HG03103 (cell line): ENCODE results near the gene HCFC2.

Experiments
- ATAC-seq: cut with Tn5 transposase; IDR thresholded peaks from one replicate; pipeline ENCODE4 v1.9.1; 2021; ENCODE audit warnings: low read depth; ENCODE audit not compliant: unreplicated experiment

The HCFC2 gene

DNA sequence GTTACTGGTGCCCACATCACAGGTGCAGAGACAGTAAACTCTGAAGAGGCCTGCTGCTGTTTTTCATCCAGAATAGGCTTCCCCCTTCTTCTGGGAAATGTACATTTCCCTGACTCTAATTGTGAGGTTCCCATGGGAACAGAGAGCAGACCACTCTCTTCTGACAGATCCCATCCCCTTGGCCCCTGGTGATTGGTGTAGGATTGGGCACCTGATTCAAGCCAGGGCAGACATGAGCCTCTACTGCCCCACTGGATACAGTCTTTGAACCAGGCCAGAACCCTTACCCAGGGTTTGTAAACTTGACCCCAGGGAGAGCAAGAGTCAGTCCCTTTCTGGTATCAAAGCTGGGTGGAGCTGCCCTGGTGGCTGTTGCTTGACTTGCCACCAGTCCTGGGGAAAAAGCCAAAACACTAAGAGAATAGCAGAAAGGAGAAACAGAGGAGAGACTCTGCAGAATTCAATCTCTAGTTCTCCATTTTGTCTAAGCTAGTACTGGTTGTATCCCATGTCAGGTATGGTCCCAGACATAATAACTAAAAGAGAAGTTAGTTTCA, 88.4 kb downstream of the HCFC2 start:
- ATAC-seq = no peak

GRCh38 chr12:104154286-104154685, 90.0 kb downstream of the HCFC2 start:
- ATAC-seq = no peak

- no peak for ATAC-seq
Observed at GRCh38 chr12:104154806-104155205, 90.5 kb downstream of the HCFC2 start.
